AG09309 (cell line): ENCODE data around the gene DGKK.

Experiments
- DNase-seq: peaks from one replicate; pipeline ENCODE4 v3.0.0-alpha.2; 2010; ENCODE audit warnings: low read depth
- H3K4me3 ChIP-seq: 2 replicates; pipeline ENCODE4 v1.5.1; 2011; ENCODE audit warnings: mild to moderate bottlenecking, low read depth, low read length, moderate library complexity; ENCODE audit not compliant: control insufficient read depth
- CTCF ChIP-seq: IDR thresholded peaks from 2 replicates; pipeline ENCODE4 v1.5.1; 2011; ENCODE audit warnings: mild to moderate bottlenecking, low read depth, low read length, inconsistent platforms; ENCODE audit not compliant: insufficient read depth, control insufficient read depth; ENCODE audit errors: missing control alignments

Gene DGKK

GRCh38 chrX:50436797-50437196 is 33.8 kb downstream of the DGKK start:
- no peak for TF ChIP-seq CTCF
- DNase-seq: no peak
- no peak overlapping the region for H3K4me3 ChIP-seq

GRCh38 chrX:50432829-50433289 is 37.8 kb downstream of the DGKK start:
- DNase-seq: no peak
- no peak overlapping the region for H3K4me3 ChIP-seq
- TF ChIP-seq CTCF: no peak

- no peak overlapping the region for H3K4me3 ChIP-seq
- TF ChIP-seq CTCF: no peak
- DNase-seq: no peak
These were observed 39.0 kb downstream of the DGKK start for GRCh38 chrX:50431623-50432022.

GRCh38 chrX:50430917-50431575 is 39.6 kb downstream of the DGKK start:
- no peak for DNase-seq

GRCh38 chrX:50428174-50428573 is 42.5 kb downstream of the DGKK start:
- TF ChIP-seq CTCF: no peak
- no peak for DNase-seq

More at GRCh38 chrX:50430917-50431575, 39.6 kb downstream of the DGKK start:
- no peak overlapping the region for H3K4me3 ChIP-seq
- TF ChIP-seq CTCF: no peak

GRCh38 chrX:50407976-50408375 is 62.6 kb downstream of the DGKK start:
- no peak overlapping the region for H3K4me3 ChIP-seq
- no peak for TF ChIP-seq CTCF
- DNase-seq: no peak

More at GRCh38 chrX:50428174-50428573, 42.5 kb downstream of the DGKK start:
- H3K4me3 ChIP-seq: no peak overlapping the region
